GM18517 (cell line): Measurements from ENCODE around the gene ACOXL.
A peak's percentile ranks its signal among the peaks of the same experiment; 100 is the strongest.

Source experiments
- ATAC-seq: cut with Tn5 transposase; IDR thresholded peaks from one replicate; pipeline ENCODE4 v1.9.1; 2021; ENCODE audit warnings: mild to moderate bottlenecking, moderate library complexity; ENCODE audit not compliant: unreplicated experiment

Gene ACOXL

DNA sequence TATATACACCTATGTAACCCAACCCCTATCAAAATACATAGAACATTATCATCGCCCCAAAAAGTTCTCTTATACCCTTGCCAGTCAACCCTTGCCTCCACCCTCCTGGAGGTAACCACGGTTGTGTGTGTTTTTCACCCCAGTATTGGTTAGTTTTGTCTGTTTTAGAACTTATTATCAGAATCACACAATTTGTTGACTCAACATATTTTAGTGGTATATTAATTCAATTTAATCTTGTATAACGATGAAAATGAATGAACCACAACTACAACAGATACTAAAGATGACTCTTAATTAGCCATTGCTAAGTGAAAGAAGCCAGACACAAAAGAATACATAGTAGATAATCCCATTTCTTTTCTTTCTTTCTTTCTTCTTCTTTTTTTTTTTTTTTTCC is 19.3 kb downstream of the ACOXL start:
- no peak for ATAC-seq

- ATAC-seq, result no peak
These were observed 20.5 kb downstream of the ACOXL start for GRCh38 chr2:110752871-110753270.

GRCh38 chr2:110755491-110756078 is 23.2 kb downstream of the ACOXL start:
- ATAC-seq, result no peak

- ATAC-seq, result no peak
These were observed 27.0 kb downstream of the ACOXL start for GRCh38 chr2:110759411-110759810.

DNA sequence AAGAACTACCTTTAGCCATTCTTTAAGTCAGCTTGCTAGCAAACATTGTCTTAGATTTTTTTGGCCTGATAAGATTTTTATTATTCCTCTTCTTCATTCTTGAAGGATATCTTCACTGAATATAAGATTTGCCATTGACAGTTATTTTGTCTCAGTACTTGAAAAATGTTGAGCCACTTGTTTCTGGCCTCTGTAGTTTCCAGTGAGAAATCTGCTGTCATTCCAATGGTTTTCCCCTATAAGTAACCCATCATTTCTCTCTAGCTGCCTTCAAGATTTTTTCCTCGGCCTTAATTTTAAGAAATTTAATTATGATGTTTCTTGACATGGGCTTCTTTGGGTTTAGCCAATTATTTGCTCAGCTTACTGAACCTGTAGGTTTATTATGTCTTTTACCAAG is 32.6 kb downstream of the ACOXL start:
- no peak for ATAC-seq

DNA sequence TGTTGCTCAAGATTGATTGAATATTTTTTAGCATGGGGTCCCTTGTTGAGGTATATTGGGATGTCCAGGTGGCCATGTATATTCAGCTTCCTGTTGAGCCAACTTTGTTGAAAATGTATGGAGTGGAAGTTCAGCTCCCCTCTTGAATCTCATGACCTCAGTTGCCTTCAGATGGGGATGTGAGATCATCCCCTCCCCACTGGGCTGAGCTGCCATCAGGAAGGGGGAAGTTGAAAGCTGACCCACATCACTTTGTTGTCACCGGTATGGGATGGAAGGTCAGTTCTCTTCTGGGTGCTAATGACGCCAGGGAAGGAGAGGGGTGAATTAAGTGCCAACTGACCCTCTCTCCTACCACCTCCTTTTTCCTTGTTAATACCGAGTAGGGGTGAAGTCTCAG is 33.9 kb downstream of the ACOXL start:
- no peak for ATAC-seq

GRCh38 chr2:110768591-110768990 is 36.2 kb downstream of the ACOXL start:
- no peak for ATAC-seq

DNA sequence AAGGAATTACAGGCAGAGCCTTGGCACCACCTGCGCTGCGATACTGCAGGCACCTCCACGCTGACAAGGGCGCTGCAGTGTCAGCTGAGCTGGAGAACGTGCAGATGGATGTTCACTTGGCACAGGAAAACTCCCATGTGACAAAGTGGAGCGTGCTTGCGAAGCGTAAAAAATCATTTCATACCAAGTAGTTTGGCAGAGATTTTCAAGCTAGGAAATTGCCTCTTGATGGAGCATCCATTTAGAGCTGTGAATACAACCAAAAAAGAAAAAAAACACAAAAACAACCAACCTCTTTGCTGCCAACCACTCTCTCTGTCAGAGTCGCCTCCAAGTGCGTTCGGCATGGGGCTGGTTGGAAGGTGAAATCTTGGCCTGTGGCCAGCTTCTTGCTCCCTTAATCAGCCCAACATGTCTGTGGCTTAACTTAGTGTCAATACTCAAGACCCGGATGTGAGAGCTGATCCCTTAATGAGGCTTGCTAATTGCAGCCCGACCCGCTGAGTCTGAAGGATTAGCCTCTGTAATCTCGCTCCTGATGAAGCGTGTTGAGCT is 38.1 kb downstream of the ACOXL start:
- no peak for ATAC-seq

DNA sequence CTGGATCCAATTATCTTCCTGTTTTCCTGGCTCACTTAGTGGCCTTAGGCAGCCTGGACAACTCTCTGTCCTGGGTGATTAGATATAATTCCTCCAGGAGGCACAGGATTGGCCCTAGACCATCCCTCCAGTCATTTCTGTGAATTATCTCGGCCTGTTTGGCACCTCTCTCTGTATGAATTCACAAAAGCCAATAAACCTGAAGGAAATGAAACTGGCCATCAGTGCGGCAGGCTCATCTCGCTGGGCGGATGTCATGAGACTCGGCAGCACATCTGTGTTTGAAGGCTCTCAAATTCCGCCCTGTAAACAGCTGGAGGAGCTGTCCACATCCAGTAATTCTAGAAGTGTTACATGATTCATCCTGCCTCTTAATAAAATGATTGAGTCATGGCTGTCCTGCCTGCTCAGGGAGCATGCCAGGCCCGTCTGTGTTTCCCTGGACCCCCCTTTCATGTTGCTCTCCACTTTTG is 38.6 kb downstream of the ACOXL start:
- ATAC-seq, result no peak

GRCh38 chr2:110771547-110772382 is 39.4 kb downstream of the ACOXL start:
- no peak for ATAC-seq

DNA sequence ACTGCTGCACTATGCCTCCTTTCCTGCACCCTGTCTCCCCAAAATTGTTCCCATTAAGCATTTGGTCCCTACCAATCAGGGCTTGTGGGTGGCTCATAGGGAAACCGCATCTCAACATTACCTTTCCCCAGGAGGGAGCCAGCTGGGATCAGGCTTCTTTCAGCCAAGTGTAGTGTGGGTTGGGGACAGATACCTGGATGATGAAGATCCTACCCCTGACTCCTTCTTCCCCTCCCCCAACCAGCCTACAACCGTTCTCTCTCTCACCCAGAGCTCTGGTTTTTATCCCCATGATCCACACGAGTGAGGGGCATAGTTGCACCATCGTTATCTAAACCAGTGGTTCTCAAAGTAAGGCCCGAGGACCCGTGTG is 40.0 kb downstream of the ACOXL start:
- no peak for ATAC-seq

DNA sequence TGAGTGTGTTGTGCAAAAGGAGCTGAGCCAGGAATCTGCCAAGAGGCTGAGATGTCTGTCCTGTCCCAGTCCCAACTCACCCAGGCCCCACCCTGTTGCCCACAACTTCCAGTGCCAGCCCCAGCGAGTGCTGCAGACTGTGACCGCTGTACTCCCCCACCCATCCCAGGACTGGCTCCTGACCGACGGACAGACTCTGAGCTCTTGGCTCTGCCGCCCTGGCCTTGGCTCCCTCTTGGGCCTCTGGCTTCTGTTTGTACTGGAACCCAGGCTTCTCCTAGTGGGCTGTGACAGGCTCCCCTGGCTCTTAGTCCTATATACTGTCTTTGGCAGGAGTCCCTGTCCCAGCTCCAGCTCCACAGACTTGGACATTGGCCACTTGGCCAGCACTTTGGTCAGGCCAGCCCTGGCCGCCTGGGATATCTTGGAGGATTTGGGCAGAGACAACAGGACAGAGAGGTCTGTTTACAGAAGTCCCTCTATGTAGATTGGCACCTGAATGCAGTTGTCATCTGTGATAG is 41.1 kb downstream of the ACOXL start:
- ATAC-seq, result no peak

DNA sequence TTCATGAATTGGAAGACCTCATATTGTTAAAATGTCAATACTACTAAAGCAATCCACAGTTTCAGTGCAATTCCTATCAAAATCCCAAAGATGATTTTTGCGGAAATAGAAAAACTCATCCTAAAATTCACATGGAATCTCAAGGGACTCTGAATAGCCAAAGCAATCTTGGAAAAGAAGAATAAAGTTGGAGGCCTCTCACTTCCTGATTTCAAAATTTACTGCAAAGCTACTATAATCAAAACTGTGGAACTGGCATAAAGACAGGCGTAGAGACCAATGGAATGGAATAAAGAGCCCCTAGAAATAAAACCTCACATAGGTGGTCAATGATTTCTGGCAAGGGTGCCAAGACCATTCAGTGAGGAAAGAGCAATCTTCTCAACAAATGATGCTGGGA is 42.3 kb downstream of the ACOXL start:
- ATAC-seq, result no peak

DNA sequence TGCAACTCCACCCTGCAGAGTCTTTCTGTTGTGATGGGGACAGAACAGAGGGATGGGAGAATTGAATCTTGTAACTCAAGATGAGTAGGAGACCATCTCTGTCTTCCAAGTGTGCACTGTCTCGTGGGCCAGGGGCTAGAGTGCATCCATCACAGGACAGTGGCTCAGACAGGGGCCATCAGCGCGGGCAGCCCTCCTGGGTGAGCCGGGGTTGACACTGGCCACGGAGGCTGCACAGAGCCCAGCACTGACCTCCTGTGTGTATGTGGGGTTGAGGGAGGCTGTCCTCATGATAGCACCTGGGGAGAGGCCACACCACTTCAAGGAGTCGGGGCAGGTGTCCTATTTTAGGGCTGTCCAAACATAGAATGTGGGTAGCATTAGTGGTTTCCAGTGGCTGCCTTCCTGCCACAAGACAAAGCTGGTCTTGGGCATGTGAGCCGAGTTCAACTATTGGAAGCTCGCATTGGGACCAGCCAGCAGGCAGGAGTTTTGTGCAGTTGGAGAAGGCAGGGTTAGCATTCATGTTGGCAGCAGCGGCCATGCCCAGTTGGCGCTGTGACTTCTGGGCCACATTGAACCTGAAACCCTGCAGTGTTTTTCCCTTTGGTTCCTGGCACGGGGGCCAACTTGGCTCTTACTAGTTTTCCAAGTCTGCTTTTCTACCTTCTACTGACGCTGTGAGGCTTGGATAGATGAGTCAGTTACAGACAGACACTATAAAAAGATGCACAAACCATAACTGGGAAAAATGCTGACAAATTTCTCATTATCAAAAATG is 45.3 kb downstream of the ACOXL start:
- no peak for ATAC-seq

GRCh38 chr2:110780461-110780860 is 48.1 kb downstream of the ACOXL start:
- ATAC-seq, result peak; percentile 65

DNA sequence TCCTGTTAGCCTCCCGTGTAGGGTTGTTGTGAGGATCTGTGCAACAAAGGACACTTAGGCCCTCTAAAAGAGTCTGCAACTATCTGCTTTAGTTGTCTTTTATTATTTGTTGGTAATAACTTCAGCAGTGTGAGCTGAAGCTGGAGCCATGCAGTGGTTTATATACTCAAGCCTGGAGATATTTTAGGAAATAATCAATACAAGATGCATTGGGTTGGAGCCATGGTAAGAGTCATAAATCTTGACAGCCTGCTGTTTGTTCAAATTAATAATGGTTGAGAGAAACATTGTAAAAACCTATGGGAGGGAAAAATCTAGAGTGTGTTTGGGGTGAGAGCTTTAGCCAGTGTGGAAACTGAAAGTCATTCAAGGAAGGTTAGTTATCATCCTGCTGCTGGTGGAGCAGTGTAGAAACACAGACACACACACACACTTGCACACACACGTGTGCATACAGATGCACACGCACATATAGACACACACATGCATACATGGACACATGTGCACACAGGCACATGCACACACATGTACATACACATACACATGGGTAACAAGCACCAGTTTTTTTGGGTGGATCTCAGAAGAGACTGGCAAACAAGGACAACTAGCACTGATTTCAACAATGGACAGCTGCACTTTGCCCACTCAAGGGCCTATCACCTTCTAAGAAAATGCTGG is 51.0 kb downstream of the ACOXL start:
- no peak for ATAC-seq

- no peak for ATAC-seq
These were observed 51.8 kb downstream of the ACOXL start for GRCh38 chr2:110784047-110784631.

DNA sequence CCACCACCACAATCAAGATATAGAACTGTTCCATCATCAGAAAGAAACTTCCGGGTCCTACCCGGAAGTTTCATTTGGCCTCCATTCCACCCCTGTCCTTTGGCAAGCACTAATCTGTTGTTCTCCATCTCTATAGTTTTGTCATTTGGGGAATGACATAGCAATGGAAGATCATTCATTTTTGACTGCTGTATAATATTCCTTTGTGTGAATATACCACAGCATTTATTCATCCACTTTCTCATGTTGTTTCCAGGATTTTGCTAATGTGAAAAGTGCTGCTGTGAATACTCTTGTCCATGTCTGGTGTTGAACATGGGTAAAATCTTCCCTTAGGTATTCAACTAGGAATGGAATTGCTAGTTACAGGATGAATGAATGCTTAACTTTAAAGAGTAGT is 53.1 kb downstream of the ACOXL start:
- no peak for ATAC-seq

GRCh38 chr2:110788976-110789375 is 56.6 kb downstream of the ACOXL start:
- no peak for ATAC-seq

DNA sequence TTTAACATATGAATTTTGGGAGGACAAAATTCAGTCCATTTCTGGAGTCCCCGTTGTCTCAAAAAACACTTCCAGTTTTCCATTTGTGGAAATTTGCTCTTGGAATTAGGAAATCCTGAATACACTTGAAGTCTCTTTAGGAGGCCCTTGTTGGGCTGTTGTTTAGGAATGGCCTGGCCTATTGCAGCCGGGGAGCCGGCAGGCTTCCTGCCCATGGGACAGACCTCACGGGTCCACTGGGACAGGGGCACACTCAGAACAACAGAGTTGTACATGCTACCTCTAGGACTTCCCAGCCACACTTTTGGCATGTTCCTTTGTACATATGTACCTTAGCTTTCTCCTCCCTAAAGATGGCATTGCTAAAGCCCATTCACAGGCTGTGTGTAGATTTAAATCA is 57.3 kb downstream of the ACOXL start:
- no peak for ATAC-seq
